Measurements from ENCODE around the gene AKT3. TPM values are rescaled to one million over a fixed set of nuclear protein-coding genes. Genes with fewer than 3 reads are reported as not detected.

The AKT3 gene
- total RNA-seq, 2 experiments from 2014 or later: 38.2 to 41.4 TPM

Other genes with a start within 250 kb of the AKT3 start
- 10 to 100 TPM in 1 of 2 experiments, 1 to 10 TPM in 1; 9.6 to 10.2 TPM for gene ZBTB18, start 201.0 kb upstream of the AKT3 start, total RNA-seq